SK-N-SH (cell line): Measurements from ENCODE around the gene CRELD2.

Experiments
- EP300 ChIP-seq, 2 experiments: IDR thresholded peaks; 2 replicates each; pipeline versions ENCODE4 v1.4.0 to v1.6.1; 2012; ENCODE audit warnings: borderline replicate concordance in 1 of 2, low read depth in 1 of 2, low read length in 1 of 2
- NRF1 ChIP-seq: IDR thresholded peaks from 2 replicates; pipeline ENCODE4 v1.6.1; 2012; ENCODE audit warnings: low read depth, mild to moderate bottlenecking, low read length
- TF ChIP-seq, protein P1 (sequence below): fragments of 200-600 bp; sonication (generic); IDR thresholded peaks from 2 replicates; pipeline ENCODE4 v1.6.1; 2017; ENCODE audit warnings: antibody characterized with exemption, mild to moderate bottlenecking, moderate library complexity
- TF ChIP-seq, protein P2 (sequence below): fragments of 150-350 bp; IDR thresholded peaks from 2 replicates; pipeline ENCODE4 v1.6.1; 2016; ENCODE audit warnings: mild to moderate bottlenecking, low read depth, low read length

DNA sequence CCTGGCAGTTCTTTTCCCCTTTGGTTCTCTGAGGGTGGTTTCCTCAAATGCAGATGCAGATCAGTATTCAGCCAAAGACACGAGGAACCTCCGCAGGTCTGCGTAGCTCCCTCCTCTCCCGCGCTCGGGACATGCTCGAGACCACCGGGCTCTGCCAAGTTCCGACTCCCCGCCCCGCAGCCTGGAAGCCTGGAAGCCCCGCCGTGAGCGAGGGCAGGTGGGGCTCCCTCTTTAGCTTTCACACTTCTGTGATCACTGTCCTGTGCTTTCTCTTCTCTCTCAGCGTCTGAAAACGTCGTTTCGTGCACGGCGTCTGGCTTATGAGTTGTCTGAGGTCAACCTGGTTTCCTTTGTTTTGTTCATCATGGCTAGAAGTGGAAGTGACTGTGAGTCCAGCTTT lies 38.2 kb upstream of the CRELD2 start:
- TF ChIP-seq, protein P1, sequence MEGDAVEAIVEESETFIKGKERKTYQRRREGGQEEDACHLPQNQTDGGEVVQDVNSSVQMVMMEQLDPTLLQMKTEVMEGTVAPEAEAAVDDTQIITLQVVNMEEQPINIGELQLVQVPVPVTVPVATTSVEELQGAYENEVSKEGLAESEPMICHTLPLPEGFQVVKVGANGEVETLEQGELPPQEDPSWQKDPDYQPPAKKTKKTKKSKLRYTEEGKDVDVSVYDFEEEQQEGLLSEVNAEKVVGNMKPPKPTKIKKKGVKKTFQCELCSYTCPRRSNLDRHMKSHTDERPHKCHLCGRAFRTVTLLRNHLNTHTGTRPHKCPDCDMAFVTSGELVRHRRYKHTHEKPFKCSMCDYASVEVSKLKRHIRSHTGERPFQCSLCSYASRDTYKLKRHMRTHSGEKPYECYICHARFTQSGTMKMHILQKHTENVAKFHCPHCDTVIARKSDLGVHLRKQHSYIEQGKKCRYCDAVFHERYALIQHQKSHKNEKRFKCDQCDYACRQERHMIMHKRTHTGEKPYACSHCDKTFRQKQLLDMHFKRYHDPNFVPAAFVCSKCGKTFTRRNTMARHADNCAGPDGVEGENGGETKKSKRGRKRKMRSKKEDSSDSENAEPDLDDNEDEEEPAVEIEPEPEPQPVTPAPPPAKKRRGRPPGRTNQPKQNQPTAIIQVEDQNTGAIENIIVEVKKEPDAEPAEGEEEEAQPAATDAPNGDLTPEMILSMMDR, result no peak
- TF ChIP-seq, protein P2, sequence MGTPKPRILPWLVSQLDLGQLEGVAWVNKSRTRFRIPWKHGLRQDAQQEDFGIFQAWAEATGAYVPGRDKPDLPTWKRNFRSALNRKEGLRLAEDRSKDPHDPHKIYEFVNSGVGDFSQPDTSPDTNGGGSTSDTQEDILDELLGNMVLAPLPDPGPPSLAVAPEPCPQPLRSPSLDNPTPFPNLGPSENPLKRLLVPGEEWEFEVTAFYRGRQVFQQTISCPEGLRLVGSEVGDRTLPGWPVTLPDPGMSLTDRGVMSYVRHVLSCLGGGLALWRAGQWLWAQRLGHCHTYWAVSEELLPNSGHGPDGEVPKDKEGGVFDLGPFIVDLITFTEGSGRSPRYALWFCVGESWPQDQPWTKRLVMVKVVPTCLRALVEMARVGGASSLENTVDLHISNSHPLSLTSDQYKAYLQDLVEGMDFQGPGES, result no peak
- TF ChIP-seq NRF1, result no peak
- TF ChIP-seq EP300 (IDR thresholded peaks at IDR 0.05; ENCODE audit: borderline replicate concordance in 1 of 2, low read depth in 1 of 2, low read length in 1 of 2), result no peak
